ENCODE measurements around the gene ZFP92. TPM values are rescaled to one million over a fixed set of nuclear protein-coding genes. Genes with fewer than 3 reads are reported as not detected.

Gene ZFP92
- total and polyA plus RNA-seq, 10 of the 15 experiments (the other 5 are each of a cell fraction or from before 2014, with no cell fraction given) = 0.02 to 1.6 (median 0.09) TPM; not detected in 2

- no TSS peak for BruUV-seq (replicated peaks)
- intact Hi-C loops (cut with micrococcal nuclease; ENCODE audit: unreplicated experiment) (no loop called here), in situ Hi-C loops (cut with MboI) (no loop called here)
- H3K9me3 ChIP-seq (replicated peaks; ENCODE audit: control insufficient read depth, insufficient read depth, low read length) = no peaks in the 10 kb centered on the region; the same call in 2 of the 3 replicates
- no peak overlapping the region for H3K27ac ChIP-seq (ENCODE audit: control insufficient read depth, insufficient read depth)
- ChIA-PET CTCF (no interaction called here), SMC1A (ENCODE audit: uncharacterized antibody, unreplicated experiment) (no interaction called here), RAD21 (ENCODE audit: unreplicated experiment) (no interaction called here), POLR2A (no interaction called here)
- no peak overlapping the region for H3K4me2 ChIP-seq (ENCODE audit: control insufficient read depth, insufficient read depth)
- H4K20me1 ChIP-seq (ENCODE audit: control insufficient read depth, insufficient read depth) = no peaks in the 10 kb centered on the region
- no peak for TF ChIP-seq MYC (IDR thresholded peaks at IDR 0.05; ENCODE audit: insufficient read depth, insufficient read length, insufficient replicate concordance, low read length, severe bottlenecking)
- FAIRE-seq (no peak), DNase-seq (ENCODE audit: low read depth, low spot score) (no peak), ATAC-seq (no peak)
- no peaks in the 10 kb centered on the region for H3K4me1 ChIP-seq (ENCODE audit: control insufficient read depth, insufficient read depth, low read length)
- no peak overlapping the region for H3K4me3 ChIP-seq
- 83% methylated on average over 37 of the region's 37 CpGs for WGBS (ENCODE audit: insufficient coverage, insufficient replicate concordance, low lambda C conversion rate, missing lambda C conversion rate)
- H3K36me3 ChIP-seq (ENCODE audit: control insufficient read depth in 2 of 2, insufficient read depth in 2 of 2, low read length in 1 of 2) = no peaks in the 10 kb centered on the region
- H3K79me2 ChIP-seq (ENCODE audit: control insufficient read depth, insufficient read depth, low read length) = no peaks in the 10 kb centered on the region
- H2AFZ ChIP-seq (ENCODE audit: control insufficient read depth, low read depth, low read length) = no peak overlapping the region
- H3K9ac ChIP-seq (ENCODE audit: control insufficient read depth, insufficient read depth, low read length) = no peak overlapping the region
- H3K27me3 ChIP-seq (replicated peaks in 1 of 2; ENCODE audit: control insufficient read depth in 2 of 2, insufficient read depth in 2 of 2, low read length in 1 of 2) = no peaks in the 10 kb centered on the region
Measured at GRCh38 chrX:153444333-153445011, 33.2 kb downstream of the ZFP92 start.

- intact Hi-C loops (cut with micrococcal nuclease; ENCODE audit: unreplicated experiment) = no loop called here
- Histone ChIP-seq H3K27me3 (replicated peaks in 1 of 2; ENCODE audit: control insufficient read depth in 2 of 2, insufficient read depth in 2 of 2, low read length in 1 of 2) (no peaks in the 10 kb centered on the region), H3K4me2 (ENCODE audit: control insufficient read depth, insufficient read depth) (no peak overlapping the region), H2AFZ (ENCODE audit: control insufficient read depth, low read depth, low read length) (no peak overlapping the region), H3K4me3 (no peak overlapping the region), H3K36me3 (ENCODE audit: control insufficient read depth in 2 of 2, insufficient read depth in 2 of 2, low read length in 1 of 2) (no peaks in the 10 kb centered on the region), H3K79me2 (ENCODE audit: control insufficient read depth, insufficient read depth, low read length) (no peaks in the 10 kb centered on the region), H3K9me3 (replicated peaks; ENCODE audit: control insufficient read depth, insufficient read depth, low read length) (no peaks in the 10 kb centered on the region; the same call in 2 of the 3 replicates), H3K27ac (ENCODE audit: control insufficient read depth, insufficient read depth) (no peak overlapping the region), H3K4me1 (ENCODE audit: control insufficient read depth, insufficient read depth, low read length) (no peaks in the 10 kb centered on the region), H4K20me1 (ENCODE audit: control insufficient read depth, insufficient read depth) (no peaks in the 10 kb centered on the region), H3K9ac (ENCODE audit: control insufficient read depth, insufficient read depth, low read length) (no peak overlapping the region)
- DNase-seq (ENCODE audit: low read depth, low spot score) (no peak), FAIRE-seq (no peak), ATAC-seq (no peak)
- RAD21 ChIA-PET (ENCODE audit: unreplicated experiment) = no interaction called here
- WGBS (ENCODE audit: insufficient coverage, insufficient replicate concordance, low lambda C conversion rate, missing lambda C conversion rate) = 75% methylated on average over 34 of the region's 35 CpGs
- in situ Hi-C loops (cut with MboI) = no loop called here
- SMC1A ChIA-PET (ENCODE audit: uncharacterized antibody, unreplicated experiment) = no interaction called here
- BruUV-seq (replicated peaks) = no TSS peak
- CTCF ChIA-PET = no interaction called here
- POLR2A ChIA-PET = no interaction called here
- no peak for TF ChIP-seq SMAD1 (IDR thresholded peaks at IDR 0.05; ENCODE audit: low read depth, partially characterized antibody)
- TF ChIP-seq BACH1 (IDR thresholded peaks at IDR 0.05; ENCODE audit: borderline replicate concordance) = no peak
- no peak for TF ChIP-seq USF1 (IDR thresholded peaks at IDR 0.05; ENCODE audit: borderline replicate concordance, extremely low read length, insufficient read depth, low read depth, low read length)
- TF ChIP-seq PKNOX1 (IDR thresholded peaks at IDR 0.05) = no peak
- no peak for TF ChIP-seq LARP7 (IDR thresholded peaks at IDR 0.05)
- TF ChIP-seq HDGF (IDR thresholded peaks at IDR 0.05) = no peak
- TF ChIP-seq EGR1 (IDR thresholded peaks at IDR 0.05; ENCODE audit: borderline replicate concordance in 1 of 2, low read depth in 2 of 2, low read length in 2 of 2) = no peak
- no peak for TF ChIP-seq NR2C1 (IDR thresholded peaks at IDR 0.05)
- TF ChIP-seq ATF2 (IDR thresholded peaks at IDR 0.05; ENCODE audit: low read length) = no peak
- TF ChIP-seq HCFC1 (IDR thresholded peaks at IDR 0.05; ENCODE audit: low read length) = no peak
- no peak for TF ChIP-seq FOXM1 (IDR thresholded peaks at IDR 0.05; ENCODE audit: low read depth, low read length)
- TF ChIP-seq DPF2 (IDR thresholded peaks at IDR 0.05) = no peak
- TF ChIP-seq IKZF1 (conservative IDR thresholded peaks at IDR 0.05) = no peak
Measured at GRCh38 chrX:153445106-153445855, 34.0 kb downstream of the ZFP92 start.
